IPS-20b (cell line): ENCODE results near the gene PEX5L.

Experiments
- H3K27ac ChIP-seq: one replicate; pipeline ENCODE4 v1.5.1; 2013; ENCODE audit warnings: low read length
- H3K27me3 ChIP-seq: 2 replicates; pipeline ENCODE4 v1.6.1; 2013; ENCODE audit warnings: mild to moderate bottlenecking, low read length, inconsistent platforms; ENCODE audit not compliant: insufficient read depth
- H3K36me3 ChIP-seq: 2 replicates; pipeline ENCODE4 v1.6.1; 2013; ENCODE audit warnings: low read depth, mild to moderate bottlenecking, inconsistent platforms, low read length, moderate library complexity; ENCODE audit not compliant: insufficient read depth
- H3K4me1 ChIP-seq: 2 replicates; pipeline ENCODE4 v1.6.1; 2013; ENCODE audit warnings: mild to moderate bottlenecking, control low read depth, inconsistent platforms, low read length, moderate library complexity; ENCODE audit not compliant: insufficient read depth
- H3K4me3 ChIP-seq: 2 replicates; pipeline ENCODE4 v1.5.1; 2013; ENCODE audit warnings: mild to moderate bottlenecking, low read length, inconsistent platforms
- H3K9ac ChIP-seq: 2 replicates; pipeline ENCODE4 v1.6.1; 2013; ENCODE audit warnings: low read depth, mild to moderate bottlenecking, inconsistent platforms, low read length, moderate library complexity
- H3K9me3 ChIP-seq: 2 replicates; pipeline ENCODE4 v1.6.1; 2013; ENCODE audit warnings: mild to moderate bottlenecking, low read depth, low read length, inconsistent platforms; ENCODE audit not compliant: insufficient read depth

The PEX5L gene

DNA sequence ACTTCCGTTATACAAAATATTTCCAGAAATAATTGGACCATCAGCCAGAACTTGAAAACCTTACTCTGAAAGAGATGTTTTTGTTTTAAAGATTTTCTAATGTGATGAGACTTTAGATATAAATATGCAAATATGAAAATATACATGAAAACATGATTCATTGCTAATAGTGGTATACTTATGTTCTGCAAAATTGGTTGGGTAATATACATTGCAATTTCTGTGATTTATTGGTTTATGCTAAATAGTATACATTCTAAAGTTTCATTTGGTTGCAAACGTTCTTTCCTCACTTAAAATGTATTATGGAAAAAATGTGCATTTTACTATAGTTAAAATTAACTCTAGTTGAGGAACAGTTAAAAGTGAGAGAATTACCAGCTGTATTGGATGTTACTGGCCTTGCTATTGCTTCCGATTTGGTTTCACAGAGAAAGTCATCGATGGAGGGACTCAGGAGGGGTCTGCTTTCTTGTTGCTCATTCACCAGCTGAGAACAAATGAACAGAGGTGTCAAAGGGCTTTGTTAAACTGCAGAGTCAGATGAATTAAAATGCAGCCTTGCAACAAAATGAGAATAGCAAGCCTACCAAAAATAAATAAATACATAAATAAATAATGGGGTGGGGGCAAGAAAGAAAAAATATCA lies 149.3 kb downstream of the PEX5L start:
- Histone ChIP-seq H3K9ac (no peak overlapping the region), H3K4me3 (no peak overlapping the region), H3K4me1 (peaks cover 23% of the 10 kb centered on the region; the same call in 1 of the 2 replicates), H3K27me3 (no peaks in the 10 kb centered on the region), H3K36me3 (no peaks in the 10 kb centered on the region), H3K27ac (no peak overlapping the region), H3K9me3 (no peaks in the 10 kb centered on the region)

DNA sequence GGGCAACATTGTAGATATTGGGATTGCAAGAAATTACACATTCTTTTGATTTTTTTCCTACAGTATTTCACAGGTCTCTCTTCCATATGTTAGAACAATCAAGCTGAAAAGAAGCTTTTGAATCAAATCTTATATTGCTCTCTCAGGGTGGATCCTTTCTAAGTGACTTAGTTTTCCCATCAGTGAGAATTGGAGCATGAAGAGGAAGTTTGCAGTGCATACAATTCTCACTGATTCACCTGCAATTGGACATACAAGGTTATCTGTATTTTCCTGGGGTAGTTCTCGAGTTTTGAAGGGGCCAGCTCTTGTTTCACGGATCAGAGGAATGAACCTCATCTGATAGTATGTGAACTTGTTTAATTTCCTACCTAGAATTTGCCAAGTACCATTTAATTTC lies 150.8 kb downstream of the PEX5L start:
- H3K36me3 ChIP-seq = no peaks in the 10 kb centered on the region
- H3K4me3 ChIP-seq = no peak overlapping the region
- H3K27me3 ChIP-seq = no peaks in the 10 kb centered on the region
- no peak overlapping the region for H3K9ac ChIP-seq
- H3K4me1 ChIP-seq = peaks cover 37% of the 10 kb centered on the region; the same call in 1 of the 2 replicates
- no peaks in the 10 kb centered on the region for H3K9me3 ChIP-seq
- H3K27ac ChIP-seq = no peak overlapping the region

DNA sequence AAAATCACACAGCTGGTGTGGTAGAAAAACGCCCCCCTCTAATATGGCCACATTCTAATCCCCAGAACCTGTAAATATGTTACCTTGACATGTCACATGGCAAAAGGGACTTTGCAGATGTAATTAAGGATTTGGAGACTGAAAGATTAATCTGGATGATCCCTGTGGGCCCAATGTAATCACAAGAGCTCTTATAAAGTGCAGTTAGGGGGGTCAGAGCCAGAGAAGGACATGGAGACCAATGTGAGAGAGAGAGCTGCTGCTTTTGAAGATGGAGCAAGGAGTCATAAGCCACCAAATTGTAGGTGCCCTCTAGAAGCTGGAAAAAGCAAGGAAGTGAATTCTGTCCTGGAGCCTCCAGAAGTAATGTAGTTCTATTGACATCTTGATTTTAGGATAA lies 152.6 kb downstream of the PEX5L start:
- H3K36me3 ChIP-seq = no peaks in the 10 kb centered on the region
- no peaks in the 10 kb centered on the region for H3K9me3 ChIP-seq
- peaks cover 43% of the 10 kb centered on the region; the same call in 1 of the 2 replicates for H3K4me1 ChIP-seq
- H3K27me3 ChIP-seq = no peaks in the 10 kb centered on the region
- no peak overlapping the region for H3K9ac ChIP-seq
- no peak overlapping the region for H3K27ac ChIP-seq
- H3K4me3 ChIP-seq = no peak overlapping the region

DNA sequence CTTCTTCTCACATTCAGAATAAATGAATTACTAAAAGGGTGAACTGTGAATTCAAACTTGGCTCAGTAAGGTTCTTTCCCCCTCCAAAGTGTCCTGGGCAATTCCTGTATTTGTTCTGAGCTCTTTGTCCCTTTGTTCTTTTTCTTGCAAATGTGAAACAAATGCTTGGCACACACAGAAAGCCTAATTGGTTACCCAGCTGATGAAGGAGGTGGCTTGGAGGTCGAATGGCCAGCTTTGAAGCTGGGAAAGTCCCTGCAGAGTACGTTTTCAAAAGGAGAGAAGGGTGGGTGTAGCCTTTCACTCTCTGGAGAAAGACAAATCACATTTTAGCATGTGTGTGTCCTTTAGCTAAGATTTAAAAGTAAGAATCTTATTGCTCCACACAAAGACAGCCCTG lies 154.4 kb downstream of the PEX5L start:
- Histone ChIP-seq H3K27ac (peak overlapping the region; percentile 59), H3K4me1 (peaks cover 37% of the 10 kb centered on the region; the same call in 1 of the 2 replicates), H3K27me3 (no peaks in the 10 kb centered on the region), H3K9ac (peak overlapping the region; percentile 52; the same call in 1 of the 2 replicates), H3K4me3 (peak overlapping the region; percentile 32; the same call in 1 of the 2 replicates), H3K9me3 (no peaks in the 10 kb centered on the region), H3K36me3 (no peaks in the 10 kb centered on the region)

DNA sequence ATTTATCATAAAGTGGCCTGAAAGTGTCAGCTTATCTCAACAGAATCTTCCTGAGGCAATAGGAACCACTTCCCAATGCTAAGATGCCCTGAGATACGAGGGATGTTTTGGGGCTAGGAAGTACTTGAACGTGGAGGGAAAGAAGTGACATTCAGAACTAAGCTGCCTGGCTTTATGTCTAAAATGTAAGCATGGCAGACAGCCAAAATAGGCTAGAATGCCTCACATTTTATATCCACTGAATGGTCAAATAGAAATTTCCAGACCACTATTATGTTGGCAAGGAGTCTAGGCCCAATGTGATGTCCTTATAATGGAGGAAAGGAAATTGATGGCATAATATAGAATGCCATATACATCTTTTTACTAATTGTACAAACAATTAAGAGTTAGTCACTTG lies 154.9 kb downstream of the PEX5L start:
- Histone ChIP-seq H3K9ac (peak overlapping the region; percentile 52; the same call in 1 of the 2 replicates), H3K27me3 (no peaks in the 10 kb centered on the region), H3K9me3 (no peaks in the 10 kb centered on the region), H3K4me1 (peaks cover 33% of the 10 kb centered on the region; the same call in 1 of the 2 replicates), H3K4me3 (peak overlapping the region; percentile 32; the same call in 1 of the 2 replicates), H3K36me3 (no peaks in the 10 kb centered on the region), H3K27ac (peak overlapping the region; percentile 59)

DNA sequence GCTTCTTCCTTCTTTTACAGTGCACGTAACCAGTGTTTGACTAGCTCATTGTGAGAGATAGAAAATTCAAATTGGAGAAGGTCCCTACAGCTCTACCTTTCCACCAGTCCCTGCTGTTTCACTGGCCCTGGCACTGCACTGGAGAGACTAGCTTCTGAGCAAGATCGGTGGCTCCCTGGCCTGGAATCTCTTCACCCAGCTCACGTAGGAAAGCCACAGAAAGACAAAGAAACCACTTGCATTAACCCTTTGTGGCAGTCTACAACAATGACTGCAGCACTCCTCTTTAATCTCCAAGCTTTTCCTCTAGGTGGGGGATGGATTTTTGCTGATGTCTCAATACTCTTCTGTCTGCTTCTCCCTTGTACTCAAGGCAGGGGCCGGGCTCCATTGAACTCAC lies 155.9 kb downstream of the PEX5L start:
- Histone ChIP-seq H3K27me3 (no peaks in the 10 kb centered on the region), H3K4me1 (peaks cover 28% of the 10 kb centered on the region; the same call in 1 of the 2 replicates), H3K9ac (0 out of 2 replicates have a peak overlapping the region, but pooled peaks have one; percentile 6), H3K4me3 (no peak overlapping the region), H3K9me3 (no peaks in the 10 kb centered on the region), H3K36me3 (no peaks in the 10 kb centered on the region), H3K27ac (no peak overlapping the region)

DNA sequence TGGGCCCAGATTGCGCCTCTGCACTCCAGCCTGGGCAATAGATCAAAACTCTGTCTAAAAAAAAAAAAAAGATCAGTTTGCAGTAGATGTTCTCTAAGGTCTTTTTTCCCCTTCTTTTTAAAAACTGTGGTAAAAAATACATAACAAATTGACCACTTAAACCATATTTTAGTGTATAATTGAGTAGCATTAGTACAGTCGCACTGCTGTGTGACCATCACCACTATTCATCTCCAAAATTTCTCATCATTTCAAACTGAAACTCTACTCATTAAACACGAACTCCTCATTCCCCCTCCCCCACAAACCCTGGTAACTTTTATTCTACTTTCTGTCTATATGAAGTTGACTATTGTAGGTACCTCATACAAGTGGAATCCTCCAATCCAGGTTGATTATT lies 160.3 kb downstream of the PEX5L start:
- Histone ChIP-seq H3K9ac (no peak overlapping the region), H3K27ac (no peak overlapping the region), H3K9me3 (no peaks in the 10 kb centered on the region), H3K27me3 (no peaks in the 10 kb centered on the region), H3K36me3 (no peaks in the 10 kb centered on the region), H3K4me1 (peaks cover 14% of the 10 kb centered on the region; the same call in 1 of the 2 replicates), H3K4me3 (no peak overlapping the region)

DNA sequence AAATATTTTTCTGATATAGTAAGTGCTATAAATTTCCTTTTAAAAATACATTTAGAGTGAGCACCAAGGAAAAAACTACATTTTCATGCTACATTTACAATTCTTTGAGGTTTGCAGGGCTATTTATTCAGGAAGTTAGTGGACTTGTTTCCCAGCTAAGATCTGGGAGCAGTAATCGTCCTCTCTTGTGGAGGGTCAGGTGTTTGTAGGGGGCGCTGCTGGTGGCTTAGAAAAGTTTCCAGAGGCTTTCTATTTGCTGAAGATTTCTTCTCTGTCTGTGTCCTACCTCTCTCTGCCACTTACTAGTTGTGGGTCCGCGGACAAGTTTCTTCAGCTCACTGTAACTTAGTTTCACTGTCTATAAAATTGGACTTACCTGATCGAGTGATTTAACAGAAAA lies 163.9 kb downstream of the PEX5L start:
- H3K36me3 ChIP-seq = no peaks in the 10 kb centered on the region
- H3K27ac ChIP-seq = no peak overlapping the region
- H3K9ac ChIP-seq = no peak overlapping the region
- no peaks in the 10 kb centered on the region for H3K27me3 ChIP-seq
- H3K4me1 ChIP-seq = peaks cover 4% of the 10 kb centered on the region; the same call in 1 of the 2 replicates
- H3K4me3 ChIP-seq = no peak overlapping the region
- H3K9me3 ChIP-seq = no peaks in the 10 kb centered on the region

DNA sequence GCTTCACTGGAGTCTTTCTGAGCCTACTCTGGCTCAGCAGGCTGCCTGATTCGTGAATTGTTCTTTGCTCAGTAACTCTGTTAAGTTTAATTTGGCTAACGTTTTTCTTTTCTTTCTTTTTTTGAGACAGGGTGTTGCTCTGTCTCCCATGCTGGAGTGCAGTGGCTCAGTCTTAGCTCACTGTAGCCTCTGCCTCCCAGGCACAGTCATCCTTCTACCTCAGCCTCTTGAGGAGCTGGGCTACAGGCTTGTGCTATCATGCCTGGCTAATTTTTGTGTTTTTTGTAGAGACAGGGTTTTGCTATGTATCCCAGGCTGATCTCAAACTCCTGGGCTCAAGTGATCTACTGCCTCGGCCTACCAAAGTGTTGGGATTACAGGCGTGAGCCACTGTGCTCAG lies 165.0 kb downstream of the PEX5L start:
- no peak overlapping the region for H3K9ac ChIP-seq

DNA sequence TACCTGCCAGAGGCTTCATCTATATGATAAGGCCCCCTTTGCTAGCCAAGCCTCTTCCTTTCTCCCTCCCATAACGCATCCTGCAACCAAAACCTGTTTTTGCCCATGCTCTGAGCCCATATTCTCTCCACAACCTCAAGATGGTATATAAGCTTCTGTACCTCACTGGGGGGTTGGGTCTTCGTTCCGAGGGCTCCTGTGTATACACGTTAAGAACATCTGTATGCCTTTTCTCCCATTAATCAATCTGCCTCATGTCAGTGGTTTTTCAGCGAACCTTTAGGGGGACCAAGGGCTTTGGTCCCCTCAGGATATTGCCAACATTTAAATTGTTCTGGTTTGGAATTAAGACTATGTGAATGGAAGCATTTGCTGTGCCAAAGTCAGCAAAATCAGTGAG lies 168.0 kb downstream of the PEX5L start:
- Histone ChIP-seq H3K27ac (no peak overlapping the region), H3K9ac (no peak overlapping the region), H3K36me3 (no peaks in the 10 kb centered on the region), H3K27me3 (no peaks in the 10 kb centered on the region), H3K4me3 (no peak overlapping the region), H3K4me1 (peaks cover 4% of the 10 kb centered on the region; the same call in 1 of the 2 replicates), H3K9me3 (no peaks in the 10 kb centered on the region)

More for the DNA sequence above, 165.0 kb downstream of the PEX5L start:
- Histone ChIP-seq H3K4me3 (no peak overlapping the region), H3K9me3 (no peaks in the 10 kb centered on the region), H3K36me3 (no peaks in the 10 kb centered on the region), H3K27ac (no peak overlapping the region), H3K4me1 (peaks cover 4% of the 10 kb centered on the region; the same call in 1 of the 2 replicates), H3K27me3 (no peaks in the 10 kb centered on the region)

DNA sequence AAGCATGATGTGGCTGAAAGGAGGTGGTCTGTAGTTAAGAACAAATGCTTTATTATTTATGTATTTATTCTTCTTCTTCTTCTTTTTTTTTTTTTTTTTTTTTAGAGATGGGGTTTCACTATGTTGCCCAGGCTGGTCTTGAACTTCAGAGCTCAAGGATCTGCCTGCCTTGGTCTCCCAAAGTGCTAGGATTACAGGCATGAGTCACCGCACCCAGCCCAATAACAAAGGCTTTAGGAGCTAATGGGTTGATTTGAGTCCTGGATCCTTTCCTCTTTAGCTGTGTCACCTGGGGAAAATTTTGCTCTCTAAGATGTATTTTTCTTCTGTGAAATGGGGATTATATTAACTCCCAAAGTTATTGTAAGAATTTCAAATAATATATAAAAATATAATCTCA lies 168.8 kb downstream of the PEX5L start:
- Histone ChIP-seq H3K36me3 (no peaks in the 10 kb centered on the region), H3K27ac (no peak overlapping the region), H3K4me1 (peaks cover 4% of the 10 kb centered on the region; the same call in 1 of the 2 replicates), H3K4me3 (no peak overlapping the region), H3K9ac (no peak overlapping the region), H3K27me3 (no peaks in the 10 kb centered on the region), H3K9me3 (no peaks in the 10 kb centered on the region; the same call in 1 of the 2 replicates)

DNA sequence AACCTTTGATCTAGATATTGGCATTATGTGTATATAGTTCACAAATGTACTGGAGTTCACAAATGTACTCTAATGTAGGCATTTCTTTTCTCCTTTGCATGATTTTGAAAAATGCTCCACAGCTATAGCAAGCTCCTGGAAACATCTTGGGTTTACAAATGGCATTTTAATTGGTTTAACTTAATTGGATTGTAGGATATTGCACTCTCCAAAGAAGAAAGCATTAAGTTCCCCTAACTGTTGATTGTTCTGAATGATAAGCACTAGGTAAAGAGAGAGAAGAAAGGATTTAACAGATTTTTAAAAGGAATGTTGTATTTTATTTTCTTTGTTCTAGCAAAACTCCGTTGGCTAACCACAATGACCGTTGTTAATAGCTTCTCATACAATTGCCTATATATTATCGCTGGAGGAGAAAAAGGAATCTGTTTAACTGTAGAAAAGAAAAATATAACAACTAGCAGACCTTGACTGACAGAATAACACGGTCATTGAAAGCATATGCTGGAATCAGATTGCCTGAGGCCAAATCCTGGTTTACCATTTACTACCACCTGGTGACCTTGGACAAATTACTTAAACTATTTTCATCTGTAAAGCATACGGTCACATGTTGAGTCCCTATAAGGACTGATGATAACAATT lies 170.8 kb downstream of the PEX5L start:
- no peaks in the 10 kb centered on the region; the same call in 1 of the 2 replicates for H3K9me3 ChIP-seq
- H3K27me3 ChIP-seq = no peaks in the 10 kb centered on the region
- no peaks in the 10 kb centered on the region for H3K36me3 ChIP-seq
- no peak overlapping the region for H3K27ac ChIP-seq
- H3K4me3 ChIP-seq = no peak overlapping the region
- H3K9ac ChIP-seq = no peak overlapping the region
- no peaks in the 10 kb centered on the region; the same call in 1 of the 2 replicates for H3K4me1 ChIP-seq
